A673 (cell line): ENCODE data around the gene POM121L12.

Source experiments
- EZH2 ChIP-seq: fragments of 200-600 bp; sonication (generic); IDR thresholded peaks from 2 replicates; pipeline ENCODE4 v1.6.1; 2017; ENCODE audit warnings: borderline replicate concordance, low read depth, mild to moderate bottlenecking, mixed read lengths, antibody characterized with exemption, low read length; ENCODE audit not compliant: poor library complexity, severe bottlenecking
- TF ChIP-seq, protein P1 (sequence below): fragments of 300-800, 200-600 bp; sonication (generic); conservative IDR thresholded peaks from 2 replicates; pipeline ENCODE4 v1.5.1; 2017; ENCODE audit warnings: low read depth, mild to moderate bottlenecking, antibody characterized with exemption, low read length, moderate library complexity, mixed read lengths

DNA sequence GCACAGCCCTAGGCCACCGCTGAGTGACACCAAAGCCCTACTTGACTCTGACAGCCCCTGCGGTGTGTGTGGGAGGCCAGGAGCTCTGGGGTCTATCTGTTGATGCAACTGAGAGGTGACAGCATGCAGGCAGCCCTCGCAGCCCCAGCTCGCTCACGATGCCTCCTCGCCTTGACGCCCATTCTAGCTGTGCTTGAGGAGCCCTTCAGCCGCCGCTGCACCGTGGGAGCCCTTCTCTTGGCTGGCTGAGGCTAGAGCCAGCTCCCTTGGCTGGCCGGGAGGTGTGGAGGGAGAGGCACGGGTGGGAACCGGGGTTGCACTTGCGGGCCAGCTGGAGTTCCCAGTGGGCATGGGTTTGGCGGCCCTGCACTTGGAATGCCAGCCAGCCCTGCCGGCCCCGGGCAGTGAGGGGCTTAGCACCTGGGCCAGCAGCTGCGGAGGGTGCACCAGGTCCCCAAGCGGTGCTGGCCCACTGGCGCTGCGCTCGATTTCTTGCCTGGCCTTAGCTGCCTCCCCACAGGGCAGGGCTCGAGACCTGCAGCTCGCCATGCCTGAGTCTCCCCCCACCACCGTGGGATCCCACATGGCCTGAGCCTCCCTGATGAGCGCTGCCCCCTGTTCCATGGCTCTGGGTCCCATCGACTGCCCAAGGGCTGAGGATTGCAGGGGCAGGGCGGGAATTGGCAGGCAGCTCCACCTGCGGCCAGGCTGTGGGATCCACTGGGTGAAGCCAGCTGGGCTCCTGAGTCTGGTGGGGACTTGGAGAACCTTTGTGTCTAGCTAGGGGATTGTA is 31.6 kb upstream of the POM121L12 start:
- TF ChIP-seq, protein P1, sequence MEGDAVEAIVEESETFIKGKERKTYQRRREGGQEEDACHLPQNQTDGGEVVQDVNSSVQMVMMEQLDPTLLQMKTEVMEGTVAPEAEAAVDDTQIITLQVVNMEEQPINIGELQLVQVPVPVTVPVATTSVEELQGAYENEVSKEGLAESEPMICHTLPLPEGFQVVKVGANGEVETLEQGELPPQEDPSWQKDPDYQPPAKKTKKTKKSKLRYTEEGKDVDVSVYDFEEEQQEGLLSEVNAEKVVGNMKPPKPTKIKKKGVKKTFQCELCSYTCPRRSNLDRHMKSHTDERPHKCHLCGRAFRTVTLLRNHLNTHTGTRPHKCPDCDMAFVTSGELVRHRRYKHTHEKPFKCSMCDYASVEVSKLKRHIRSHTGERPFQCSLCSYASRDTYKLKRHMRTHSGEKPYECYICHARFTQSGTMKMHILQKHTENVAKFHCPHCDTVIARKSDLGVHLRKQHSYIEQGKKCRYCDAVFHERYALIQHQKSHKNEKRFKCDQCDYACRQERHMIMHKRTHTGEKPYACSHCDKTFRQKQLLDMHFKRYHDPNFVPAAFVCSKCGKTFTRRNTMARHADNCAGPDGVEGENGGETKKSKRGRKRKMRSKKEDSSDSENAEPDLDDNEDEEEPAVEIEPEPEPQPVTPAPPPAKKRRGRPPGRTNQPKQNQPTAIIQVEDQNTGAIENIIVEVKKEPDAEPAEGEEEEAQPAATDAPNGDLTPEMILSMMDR = no peak
- no peak for TF ChIP-seq EZH2
